ENCODE data around the gene SELENOO. TPM values are rescaled to one million over a fixed set of nuclear protein-coding genes. Genes with fewer than 3 reads are reported as not detected.

Gene SELENOO
- total and polyA plus RNA-seq, 12 donors: 9.6 to 29.8 (median 12.2) TPM

GRCh38 chr22:50175191-50175461 is 25.7 kb upstream of the SELENOO start:
- H3K27ac ChIP-seq: no peak overlapping the region
- no peaks in the 10 kb centered on the region for H3K36me3 ChIP-seq
- no peak overlapping the region for H3K4me3 ChIP-seq
- peaks cover 0 to 10% (median 5%) of the 10 kb centered on the region in 9 donors for H3K4me1 ChIP-seq
- no peak for TF ChIP-seq CTCF (IDR thresholded peaks at IDR 0.05)
- H3K9me3 ChIP-seq: no peaks in the 10 kb centered on the region
- intact Hi-C loops (cut with DNase I): no loop called here
- 88 to 90% methylated on average over 6 of the region's 6 CpGs for WGBS, 2 donors
- H3K27me3 ChIP-seq: peaks cover 5 to 78% (median 65%) of the 10 kb centered on the region in 7 donors
- ATAC-seq (no peak), DNase-seq (no peak)

- no peak overlapping the region for H3K4me3 ChIP-seq
- no peak overlapping the region for H3K27ac ChIP-seq
- DNase-seq: no peak
- H3K36me3 ChIP-seq: no peaks in the 10 kb centered on the region
- H3K4me1 ChIP-seq: peaks cover 0 to 4% (median 0%) of the 10 kb centered on the region in 9 donors
- no peaks in the 10 kb centered on the region for H3K9me3 ChIP-seq
- 73 to 74% methylated on average over 27 of the region's 27 CpGs for WGBS, 2 donors
- H3K27me3 ChIP-seq: peaks cover 0 to 74% (median 64%) of the 10 kb centered on the region in 7 donors
- no peak for ATAC-seq
- no peak for TF ChIP-seq CTCF (IDR thresholded peaks at IDR 0.05)
- intact Hi-C loops (cut with DNase I): no loop called here
These were observed 24.6 kb upstream of the SELENOO start for GRCh38 chr22:50175921-50176849.

GRCh38 chr22:50176850-50177536 is 23.8 kb upstream of the SELENOO start:
- intact Hi-C loops (cut with DNase I): no loop called here
- TF ChIP-seq CTCF (IDR thresholded peaks at IDR 0.05): no peak
- no peak for DNase-seq

GRCh38 chr22:50177537-50178470 is 23.0 kb upstream of the SELENOO start:
- Histone ChIP-seq H3K27me3 (peaks cover 0 to 59% (median 53%) of the 10 kb centered on the region in 7 donors), H3K9me3 (no peaks in the 10 kb centered on the region), H3K27ac (no peak overlapping the region), H3K4me3 (no peak overlapping the region), H3K4me1 (peaks cover 0 to 4% (median 0%) of the 10 kb centered on the region in 9 donors), H3K36me3 (no peaks in the 10 kb centered on the region)
- DNase-seq (no peak), ATAC-seq (no peak)
- intact Hi-C loops (cut with DNase I): no loop called here
- no peak for TF ChIP-seq CTCF (IDR thresholded peaks at IDR 0.05)
- 51 to 68% methylated on average over 88 to 98 of the region's 98 CpGs for WGBS, 2 donors

More at GRCh38 chr22:50176850-50177536, 23.8 kb upstream of the SELENOO start:
- Histone ChIP-seq H3K36me3 (no peaks in the 10 kb centered on the region), H3K4me1 (peaks cover 0 to 4% (median 0%) of the 10 kb centered on the region in 9 donors), H3K4me3 (no peak overlapping the region), H3K27ac (no peak overlapping the region), H3K27me3 (peaks cover 0 to 66% (median 56%) of the 10 kb centered on the region in 7 donors), H3K9me3 (no peaks in the 10 kb centered on the region)
- ATAC-seq: no peak
- 96 to 98% methylated on average over 73 to 76 of the region's 76 CpGs for WGBS, 2 donors

Measured in heart right ventricle (tissue), 16 donors.